ENCODE measurements around the gene CLDND2. TPM values are rescaled to one million over a fixed set of nuclear protein-coding genes. Genes with fewer than 3 reads are reported as not detected.

Gene CLDND2
- total RNA-seq, 1 experiment from 2014 or later: not detected

GRCh38 chr19:51333836-51334460 lies 34.9 kb downstream of the CLDND2 start:
- H3K18ac ChIP-seq (ENCODE audit: insufficient read length, low read depth, low read length): no peak overlapping the region
- H4K8ac ChIP-seq (replicated peaks; ENCODE audit: insufficient read length, low read depth, low read length): no peak overlapping the region
- H3K36me3 Mint-ChIP-seq (ENCODE audit: insufficient read depth in 1 of 3, low read depth in 3 of 3): peaks cover 34 to 47% (median 46%) of the 10 kb centered on the region in 3 experiments
- 0 out of 5 replicates have a peak, but pooled peaks cover 0 to 4% of the 10 kb centered on the region in 2 experiments for H3K9me3 Mint-ChIP-seq
- H3T11ph ChIP-seq (ENCODE audit: low read length): no peak overlapping the region
- H3K27me3 ChIP-seq (ENCODE audit: insufficient read depth, low read length): no peaks in the 10 kb centered on the region
- peaks cover 3 to 13% of the 10 kb centered on the region in 2 experiments for H3K4me1 Mint-ChIP-seq
- no peak overlapping the region for H4K5ac ChIP-seq (ENCODE audit: insufficient read length, low read depth, low read length)
- no peak overlapping the region for H4K91ac ChIP-seq (ENCODE audit: insufficient read length, low read depth, low read length)
- H3K9me3 ChIP-seq (ENCODE audit: control insufficient read depth, low read depth, low read length): peaks cover 5% of the 10 kb centered on the region
- H2BK12ac ChIP-seq (ENCODE audit: insufficient read length, low read depth, low read length): no peak overlapping the region
- H2BK120ac ChIP-seq (ENCODE audit: low read depth, low read length, poor library complexity, severe bottlenecking): no peak overlapping the region
- H3K79me1 ChIP-seq (ENCODE audit: insufficient read depth, low read depth, low read length, poor library complexity, severe bottlenecking): no peaks in the 10 kb centered on the region
- peak; percentile 67 for DNase-seq
- no peaks in the 10 kb centered on the region for H3K4me1 ChIP-seq (ENCODE audit: insufficient read depth, low read length)
- no peaks in the 10 kb centered on the region for H3K27me3 Mint-ChIP-seq (ENCODE audit: low read depth)
- H3K23ac ChIP-seq (ENCODE audit: insufficient read length, low read depth, low read length): no peak overlapping the region
- no peak overlapping the region for H2AFZ ChIP-seq (ENCODE audit: low read length)
- H3K14ac ChIP-seq (ENCODE audit: insufficient read depth, low read length): no peak overlapping the region; the same call in 1 of the 2 replicates
- H2BK5ac ChIP-seq (ENCODE audit: insufficient read length, low read length): no peak overlapping the region
- no peak for TF ChIP-seq CTCF (conservative IDR thresholded peaks at IDR 0.05)
- H3K4ac ChIP-seq (ENCODE audit: low read depth, low read length): no peak overlapping the region
- H2AK5ac ChIP-seq (ENCODE audit: insufficient read length, low read length): no peak overlapping the region
- H3K9ac ChIP-seq (ENCODE audit: extremely low read depth, insufficient read length, low read length): no peak overlapping the region
- H3K79me2 ChIP-seq (ENCODE audit: insufficient read depth, low read length): no peaks in the 10 kb centered on the region
- no CpG with 5 or more reads among the region's 13 CpGs for WGBS (ENCODE audit: extremely low coverage, insufficient read length, low lambda C conversion rate)
- no peak overlapping the region for H3K4me2 ChIP-seq (ENCODE audit: insufficient read depth, insufficient read length, low read length)
- no peak overlapping the region for H2BK15ac ChIP-seq (ENCODE audit: low read depth, low read length)
- no peak overlapping the region for H2BK20ac ChIP-seq (ENCODE audit: low read depth, low read length, poor library complexity, severe bottlenecking)
- H3K4me3 Mint-ChIP-seq: no peak overlapping the region
- H3K56ac ChIP-seq (ENCODE audit: insufficient read length, low read depth, low read length): no peak overlapping the region
- no peak overlapping the region for H3K27ac ChIP-seq (ENCODE audit: insufficient read length, low read depth, low read length)
- no peaks in the 10 kb centered on the region for H3K23me2 ChIP-seq (ENCODE audit: insufficient read length, low read depth, low read length, poor library complexity, severe bottlenecking)
- no peak overlapping the region for H3K27ac Mint-ChIP-seq
- H4K20me1 ChIP-seq (ENCODE audit: control insufficient read depth, insufficient read depth, insufficient read length): no peaks in the 10 kb centered on the region

Measured in H9 (cell line).